TTC549 (cell line): ENCODE results near the gene STK16.
"Not testable (repeated sequence)": the region's sequence is repeated elsewhere in the genome, so short reads cannot be mapped to it uniquely, and the experiment has no call there.

Source experiments
- FAIRE-seq: peaks from 2 replicates; lab custom pipeline; 2012; peaks lifted over from hg19 to GRCh38; lab: Jason Lieb, UNC

The STK16 gene

GRCh38 chr2:219245148-219245898, at the start of gene STK16, which contains the start of gene GLB1L:
TSS of gene STK16 (plus strand) at chr2:219245479. CDS start at chr2:219246000, 521 bp downstream.
TSS of gene GLB1L (minus strand) at chr2:219245444. CDS start at chr2:219243573, 1,871 bp downstream.
- no peak for FAIRE-seq

GRCh38 chr2:219197388-219197787, 47.9 kb upstream of the STK16 start:
- FAIRE-seq: no peak

- no peak for FAIRE-seq
These were observed 46.3 kb upstream of the STK16 start for GRCh38 chr2:219198974-219199373.

- no peak for FAIRE-seq
These were observed 45.6 kb upstream of the STK16 start for GRCh38 chr2:219199470-219200211.

GRCh38 chr2:219200502-219201326, 44.6 kb upstream of the STK16 start:
- not testable (repeated sequence) for FAIRE-seq

GRCh38 chr2:219201331-219201730, 43.9 kb upstream of the STK16 start:
- FAIRE-seq: not testable (repeated sequence)

GRCh38 chr2:219204425-219205164, 40.7 kb upstream of the STK16 start:
- FAIRE-seq: no peak

GRCh38 chr2:219205165-219205538, 40.1 kb upstream of the STK16 start:
- FAIRE-seq: no peak

GRCh38 chr2:219205981-219206327, 39.3 kb upstream of the STK16 start:
- FAIRE-seq: no peak

GRCh38 chr2:219206328-219207133, 38.7 kb upstream of the STK16 start, which contains the start of gene ZFAND2B:
TSS of gene ZFAND2B (plus strand) at chr2:219206782. CDS start at chr2:219206988, 206 bp downstream.
- FAIRE-seq: no peak

- FAIRE-seq: no peak
These were observed 38.0 kb upstream of the STK16 start for GRCh38 chr2:219207134-219207883.

- FAIRE-seq: no peak
These were observed 37.2 kb upstream of the STK16 start for GRCh38 chr2:219207884-219208740.

GRCh38 chr2:219209236-219210195, 35.8 kb upstream of the STK16 start:
- FAIRE-seq: no peak

- no peak for FAIRE-seq
These were observed 34.9 kb upstream of the STK16 start for GRCh38 chr2:219210196-219210885.

GRCh38 chr2:219210886-219211362, 34.4 kb upstream of the STK16 start:
- no peak for FAIRE-seq

- FAIRE-seq: no peak
These were observed 32.3 kb upstream of the STK16 start for GRCh38 chr2:219213026-219213415.

GRCh38 chr2:219213486-219214071, 31.7 kb upstream of the STK16 start:
- FAIRE-seq: no peak
